Naive thymus-derived CD4-positive, alpha-beta T cell (primary cell): Measurements from ENCODE around the gene GAS7. TPM values are rescaled to one million over a fixed set of nuclear protein-coding genes. Genes with fewer than 3 reads are reported as not detected.

Source experiments
- ATAC-seq: fragments of 150-1000 bp; cut with Tn5 transposase; 2 replicates; pipeline ENCODE4 v1.10.0; 2021; ENCODE audit warnings: mild to moderate bottlenecking, moderate library complexity
- CTCF ChIA-PET: fragments of 350-600 bp; sonication (Branson Sonifier 250); formaldehyde crosslinking; loops from one replicate; lab custom pipeline; 2021; ENCODE audit warnings: antibody characterized with exemption; lab: Charles Lee
- POLR2A ChIA-PET: fragments of 350-600 bp; sonication (Branson Sonifier 250); formaldehyde crosslinking; loops from one replicate; lab custom pipeline; 2021; ENCODE audit warnings: antibody characterized with exemption, inconsistent platforms; lab: Charles Lee
- DNase-seq, 9 donors: peaks; one replicate each; pipeline versions ENCODE4 v3.0.0 to v3.0.0-alpha.2; 2020 to 2022; ENCODE audit warnings: mixed read lengths in 1 of 9
- H3K27ac ChIP-seq: one replicate; pipeline ENCODE4 v1.7.0; 2013; ENCODE audit warnings: mild to moderate bottlenecking, low read depth, low read length, moderate library complexity
- H3K27me3 ChIP-seq, 2 donors: one replicate each; pipeline ENCODE4 v1.7.0; 2013; ENCODE audit warnings: low read length in 2 of 2, mild to moderate bottlenecking in 2 of 2, moderate library complexity in 2 of 2; ENCODE audit not compliant: control insufficient read depth in 2 of 2, insufficient read depth in 2 of 2
- H3K36me3 ChIP-seq, 3 experiments: 1 replicate in 2 of 3; 2 replicates in 1 of 3; pipeline ENCODE4 v1.7.0; 2013; ENCODE audit warnings: low read length in 3 of 3, mild to moderate bottlenecking in 3 of 3, moderate library complexity in 1 of 3; ENCODE audit not compliant: insufficient read depth in 3 of 3, control insufficient read depth in 2 of 3
- H3K4me1 ChIP-seq, 2 donors: one replicate each; pipeline ENCODE4 v1.7.0; 2013; ENCODE audit warnings: low read length in 2 of 2, mild to moderate bottlenecking in 2 of 2, moderate library complexity in 1 of 2; ENCODE audit not compliant: control insufficient read depth in 2 of 2, insufficient read depth in 2 of 2
- H3K4me3 ChIP-seq: 2 replicates; pipeline ENCODE4 v1.7.0; 2013; ENCODE audit warnings: mild to moderate bottlenecking, low read length
- H3K9me3 ChIP-seq, 3 experiments: 1 replicate in 2 of 3; 2 replicates in 1 of 3; pipeline ENCODE4 v1.7.0; 2013; ENCODE audit warnings: low read length in 3 of 3; ENCODE audit not compliant: control insufficient read depth in 2 of 3
- H3K27ac Mint-ChIP-seq, 9 donors: one replicate each; pipeline ENCODE4 v1.8.0; 2020 to 2022; ENCODE audit warnings: mixed read lengths in 9 of 9, mild to moderate bottlenecking in 8 of 9, moderate library complexity in 5 of 9, inconsistent platforms in 2 of 9
- H3K27me3 Mint-ChIP-seq, 5 donors: one replicate each; pipeline ENCODE4 v1.8.0; 2021 to 2022; ENCODE audit warnings: mixed read lengths in 5 of 5, mild to moderate bottlenecking in 1 of 5
- H3K36me3 Mint-ChIP-seq, 5 donors: one replicate each; pipeline ENCODE4 v1.8.0; 2020 to 2022; ENCODE audit warnings: mixed read lengths in 5 of 5, mild to moderate bottlenecking in 3 of 5, inconsistent platforms in 1 of 5
- H3K4me1 Mint-ChIP-seq, 7 donors: one replicate each; pipeline ENCODE4 v1.8.0; 2020 to 2022; ENCODE audit warnings: mixed read lengths in 7 of 7, mild to moderate bottlenecking in 3 of 7, inconsistent platforms in 1 of 7
- H3K4me3 Mint-ChIP-seq, 10 donors: one replicate each; pipeline ENCODE4 v1.8.0; 2020 to 2022; ENCODE audit warnings: mild to moderate bottlenecking in 10 of 10, mixed read lengths in 10 of 10, moderate library complexity in 6 of 10, inconsistent platforms in 2 of 10
- H3K9me3 Mint-ChIP-seq, 11 donors: one replicate each; pipeline ENCODE4 v1.8.0; 2020 to 2022; ENCODE audit warnings: mixed read lengths in 11 of 11, mild to moderate bottlenecking in 4 of 11, inconsistent platforms in 1 of 11, moderate library complexity in 1 of 11
- intact Hi-C, 2 donors: fragments of 100-400 bp; cut with micrococcal nuclease; formaldehyde crosslinking; loops; one replicate each; pipeline ENCODE4 v1.15.1; 2023
- polyA plus RNA-seq, 2 donors: library from polyadenylated mRNA; unstranded; fragments of 300-500 nt; fragmentation: Illumina TruSeq; gene quantifications; one replicate each; pipeline ENCODE4 v1.2.3, GENCODE V29; 2021
- total RNA-seq, 6 experiments: library from RNA in 5 of 6; stranded (reverse) in 5 of 6; gene quantifications; 1 replicate in 5 of 6; 2 replicates in 1 of 6; pipeline ENCODE4 v1.2.3 and lab custom pipeline; 2021 to 2026

The GAS7 gene
- total and polyA plus RNA-seq, 7 experiments from 2014 or later = 0.09 to 54.3 (median 3.3) TPM

- H3K27me3 Mint-ChIP-seq = peaks cover 12 to 37% (median 20%) of the 10 kb centered on the region in 5 donors
- peaks cover 0 to 26% (median 12%) of the 10 kb centered on the region in 7 donors for H3K4me1 Mint-ChIP-seq
- intact Hi-C loops = no loop called here
- ChIA-PET CTCF (no interaction called here), POLR2A (no interaction called here)
- no peak overlapping the region for H3K4me3 Mint-ChIP-seq
- H3K27ac Mint-ChIP-seq = no peak overlapping the region
- Histone ChIP-seq H3K9me3 (no peaks in the 10 kb centered on the region), H3K27ac (no peak overlapping the region), H3K4me1 (no peaks in the 10 kb centered on the region), H3K27me3 (no peaks in the 10 kb centered on the region), H3K4me3 (no peak overlapping the region), H3K36me3 (no peaks in the 10 kb centered on the region)
- ATAC-seq (no peak), DNase-seq (no peak)
- H3K36me3 Mint-ChIP-seq = no peaks in the 10 kb centered on the region
- peaks cover 0 to 15% (median 0%) of the 10 kb centered on the region in 11 donors for H3K9me3 Mint-ChIP-seq
These were observed 28.2 kb downstream of the GAS7 start for GRCh38 chr17:10170233-10170632.

- POLR2A ChIA-PET = no interaction called here
- H3K27me3 Mint-ChIP-seq = peaks cover 12 to 37% (median 20%) of the 10 kb centered on the region in 5 donors
- H3K9me3 Mint-ChIP-seq = peaks cover 0 to 15% (median 0%) of the 10 kb centered on the region in 11 donors
- DNase-seq (no peak), ATAC-seq (peak; percentile 18)
- H3K27ac Mint-ChIP-seq = no peak overlapping the region
- Histone ChIP-seq H3K9me3 (no peaks in the 10 kb centered on the region), H3K27ac (no peak overlapping the region), H3K36me3 (no peaks in the 10 kb centered on the region), H3K4me1 (no peaks in the 10 kb centered on the region), H3K27me3 (no peaks in the 10 kb centered on the region), H3K4me3 (no peak overlapping the region)
- peaks cover 0 to 26% (median 12%) of the 10 kb centered on the region in 7 donors for H3K4me1 Mint-ChIP-seq
- H3K36me3 Mint-ChIP-seq = no peaks in the 10 kb centered on the region
- CTCF ChIA-PET = no interaction called here
- intact Hi-C loops = no loop called here
- no peak overlapping the region for H3K4me3 Mint-ChIP-seq
These were observed 29.1 kb downstream of the GAS7 start for GRCh38 chr17:10169290-10169689.

GRCh38 chr17:10166176-10166935, 32.0 kb downstream of the GAS7 start:
- intact Hi-C loops = no loop called here
- Histone ChIP-seq H3K27ac (no peak overlapping the region), H3K9me3 (no peaks in the 10 kb centered on the region), H3K4me1 (no peaks in the 10 kb centered on the region), H3K27me3 (no peaks in the 10 kb centered on the region), H3K36me3 (no peaks in the 10 kb centered on the region), H3K4me3 (no peak overlapping the region)
- no peak for DNase-seq
- Mint-ChIP-seq H3K4me3 (no peak overlapping the region), H3K27ac (no peak overlapping the region), H3K9me3 (peaks cover 0 to 5% (median 0%) of the 10 kb centered on the region in 11 donors), H3K27me3 (peaks cover 12 to 21% (median 18%) of the 10 kb centered on the region in 5 donors), H3K36me3 (no peaks in the 10 kb centered on the region), H3K4me1 (peaks cover 0 to 11% (median 3%) of the 10 kb centered on the region in 7 donors)
- ATAC-seq = no peak
- POLR2A ChIA-PET = no interaction called here
- CTCF ChIA-PET = no interaction called here

GRCh38 chr17:10162096-10162495, 36.3 kb downstream of the GAS7 start:
- Mint-ChIP-seq H3K27me3 (no peaks in the 10 kb centered on the region), H3K27ac (no peak overlapping the region), H3K4me1 (peaks cover 0 to 6% (median 0%) of the 10 kb centered on the region in 7 donors), H3K4me3 (no peak overlapping the region), H3K9me3 (peaks cover 0 to 6% (median 0%) of the 10 kb centered on the region in 11 donors), H3K36me3 (no peaks in the 10 kb centered on the region)
- no peak for DNase-seq
- ChIA-PET POLR2A (no interaction called here), CTCF (no interaction called here)
- intact Hi-C loops = no loop called here
- no peak overlapping the region for H3K27ac ChIP-seq
- ATAC-seq = peak; percentile 16
- peaks cover 0 to 6% of the 10 kb centered on the region in 2 donors for H3K4me1 ChIP-seq
- no peaks in the 10 kb centered on the region for H3K36me3 ChIP-seq
- H3K27me3 ChIP-seq = no peaks in the 10 kb centered on the region
- no peak overlapping the region for H3K4me3 ChIP-seq
- H3K9me3 ChIP-seq = no peaks in the 10 kb centered on the region

- ATAC-seq = no peak
- H3K4me1 ChIP-seq = peaks cover 0 to 13% of the 10 kb centered on the region in 2 donors
- no peak overlapping the region for H3K4me3 ChIP-seq
- ChIA-PET POLR2A (no interaction called here), CTCF (no interaction called here)
- Mint-ChIP-seq H3K4me3 (no peak overlapping the region), H3K27ac (no peak overlapping the region), H3K9me3 (peaks cover 0 to 6% (median 0%) of the 10 kb centered on the region in 11 donors), H3K4me1 (peaks cover 0 to 10% (median 0%) of the 10 kb centered on the region in 7 donors), H3K36me3 (no peaks in the 10 kb centered on the region), H3K27me3 (peaks cover 0 to 4% (median 0%) of the 10 kb centered on the region in 5 donors)
- H3K9me3 ChIP-seq = no peaks in the 10 kb centered on the region
- intact Hi-C loops = no loop called here
- H3K27me3 ChIP-seq = no peaks in the 10 kb centered on the region
- DNase-seq = no peak
- no peaks in the 10 kb centered on the region for H3K36me3 ChIP-seq
- no peak overlapping the region for H3K27ac ChIP-seq
These were observed 37.0 kb downstream of the GAS7 start for GRCh38 chr17:10161386-10161785.

- Mint-ChIP-seq H3K9me3 (peaks cover 0 to 3% (median 0%) of the 10 kb centered on the region in 11 donors), H3K27me3 (peaks cover 0 to 4% (median 0%) of the 10 kb centered on the region in 5 donors), H3K36me3 (no peaks in the 10 kb centered on the region), H3K4me1 (peaks cover 0 to 16% (median 0%) of the 10 kb centered on the region in 7 donors), H3K4me3 (no peak overlapping the region), H3K27ac (peak overlapping the region in 1 of 9 donors; percentile 29)
- ChIA-PET POLR2A (no interaction called here), CTCF (no interaction called here)
- Histone ChIP-seq H3K27ac (no peak overlapping the region), H3K4me3 (no peak overlapping the region), H3K4me1 (peaks cover 0 to 13% of the 10 kb centered on the region in 2 donors), H3K27me3 (no peaks in the 10 kb centered on the region), H3K36me3 (no peaks in the 10 kb centered on the region), H3K9me3 (no peaks in the 10 kb centered on the region)
- ATAC-seq (peak; percentile 84), DNase-seq (peak in 1 of 9 donors; percentile 15)
- intact Hi-C loops = no loop called here
These were observed 41.3 kb downstream of the GAS7 start for GRCh38 chr17:10156948-10157607.
